Esophagus squamous epithelium (tissue), 4 donors: ENCODE data around the gene TMEM219.

ENCODE experiments used
- CTCF ChIP-seq, 6 experiments: fragments of 450-650 bp in 4 of 6; fragments of 200-600 bp in 2 of 6; sonication (generic) in 2 of 6; IDR thresholded peaks; one replicate each; pipeline ENCODE4 v1.5.1; 2016 to 2019; ENCODE audit warnings: antibody characterized with exemption in 6 of 6, mild to moderate bottlenecking in 4 of 6, moderate library complexity in 4 of 6
- POLR2A ChIP-seq, 4 donors: fragments of 450-650 bp; IDR thresholded peaks; one replicate each; pipeline ENCODE4 v1.6.1; 2017; ENCODE audit warnings: antibody characterized with exemption in 4 of 4, mild to moderate bottlenecking in 4 of 4, moderate library complexity in 3 of 4

DNA sequence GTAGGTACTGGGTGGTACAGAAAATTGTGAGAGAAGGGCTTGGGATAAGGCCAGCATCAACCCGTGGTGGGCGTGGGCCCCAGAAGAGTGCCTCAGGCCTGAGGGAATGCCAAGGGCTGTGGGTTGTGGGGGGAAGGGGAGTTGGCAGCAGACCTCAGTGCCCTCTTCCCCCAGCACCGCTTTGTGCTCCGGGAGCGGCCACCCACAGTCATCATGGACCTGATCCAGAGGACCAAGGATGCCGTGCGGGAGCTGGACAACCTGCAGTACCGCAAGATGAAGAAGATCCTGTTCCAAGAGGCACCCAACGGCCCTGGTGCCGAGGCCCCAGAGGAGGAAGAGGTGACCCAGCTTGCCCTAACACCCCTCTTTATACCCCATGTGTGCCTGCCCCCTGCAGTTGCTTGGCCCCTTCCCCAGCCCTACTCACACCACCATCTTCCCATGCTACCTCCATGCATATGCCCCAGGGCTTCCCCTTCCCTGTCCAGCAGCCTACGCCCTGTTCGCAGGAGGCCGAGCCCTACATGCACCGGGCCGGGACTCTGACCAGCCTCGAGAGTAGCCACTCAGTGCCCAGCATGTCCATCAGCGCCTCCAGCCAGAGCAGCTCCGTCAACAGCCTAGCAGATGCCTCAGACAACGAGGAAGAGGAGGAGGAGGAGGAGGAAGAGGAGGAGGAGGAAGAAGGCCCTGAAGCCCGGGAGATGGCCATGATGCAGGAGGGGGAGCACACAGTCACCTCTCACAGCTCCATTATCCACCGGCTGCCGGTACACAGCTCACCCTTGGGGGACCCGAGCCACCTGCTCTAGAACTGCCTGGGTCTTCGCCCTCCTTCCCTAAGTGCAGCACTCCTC is 20.9 kb downstream of the TMEM219 start:
- TF ChIP-seq CTCF (IDR thresholded peaks at IDR 0.05) (no peak), POLR2A (IDR thresholded peaks at IDR 0.05) (no peak)
